ENCODE data around the gene SMAD7. TPM values are rescaled to one million over a fixed set of nuclear protein-coding genes. Genes with fewer than 3 reads are reported as not detected.

Gene SMAD7
- total and polyA plus RNA-seq, 2 donors (not counting 1 experiment from before 2014, with no cell fraction given): 6.1 to 16.3 TPM

- Histone ChIP-seq H3K27me3 (ENCODE audit: control insufficient read depth, insufficient read depth, low read length) (peaks cover under 1% of the 10 kb centered on the region), H3K9ac (ENCODE audit: insufficient read depth, low read length) (no peak overlapping the region), H3K4me3 (replicated peaks in 1 of 4; ENCODE audit: control extremely low read depth in 1 of 4, insufficient read depth in 1 of 4, low read depth in 3 of 4, low read length in 4 of 4) (no peak overlapping the region), H2AFZ (ENCODE audit: low read length) (no peak overlapping the region), H3K4me2 (ENCODE audit: extremely low read depth, insufficient read depth, low read length) (no peak overlapping the region), H3K27ac (ENCODE audit: insufficient read depth, low read length) (no peak overlapping the region), H4K20me1 (ENCODE audit: control insufficient read depth, extremely low read depth, insufficient read depth, low read length) (no peaks in the 10 kb centered on the region), H3K79me2 (ENCODE audit: control insufficient read depth, insufficient read depth, low read length) (no peaks in the 10 kb centered on the region), H3K9me3 (ENCODE audit: control insufficient read depth, insufficient read depth, low read depth, low read length) (no peaks in the 10 kb centered on the region), H3K36me3 (ENCODE audit: control insufficient read depth, insufficient read depth, low read length) (no peaks in the 10 kb centered on the region), H3K4me1 (ENCODE audit: control insufficient read depth, extremely low read depth, insufficient read depth, low read length) (no peaks in the 10 kb centered on the region)
- TF ChIP-seq EZH2 (IDR thresholded peaks at IDR 0.05; ENCODE audit: low read length, missing control alignments) (no peak), CTCF (conservative IDR thresholded peaks at IDR 0.05 in 1 of 2, IDR thresholded peaks at IDR 0.05 in 1 of 2; ENCODE audit: low read depth in 1 of 2, low read length in 2 of 2) (no peak)
- DNase-seq (ENCODE audit: low read depth in 2 of 2): peak in 1 of 2 donors; percentile 63
Observed at GRCh38 chr18:48963586-48964470, 13.1 kb upstream of the SMAD7 start.

- no peak overlapping the region for H2AFZ ChIP-seq (ENCODE audit: low read length)
- no peaks in the 10 kb centered on the region for H4K20me1 ChIP-seq (ENCODE audit: control insufficient read depth, extremely low read depth, insufficient read depth, low read length)
- no peak overlapping the region for H3K4me3 ChIP-seq (replicated peaks in 1 of 4; ENCODE audit: control extremely low read depth in 1 of 4, insufficient read depth in 1 of 4, low read depth in 3 of 4, low read length in 4 of 4)
- no peak for TF ChIP-seq EZH2 (IDR thresholded peaks at IDR 0.05; ENCODE audit: low read length, missing control alignments)
- TF ChIP-seq CTCF (conservative IDR thresholded peaks at IDR 0.05 in 1 of 2, IDR thresholded peaks at IDR 0.05 in 1 of 2; ENCODE audit: low read depth in 1 of 2, low read length in 2 of 2): peak; percentile 21 to 33
- H3K4me1 ChIP-seq (ENCODE audit: control insufficient read depth, extremely low read depth, insufficient read depth, low read length): no peaks in the 10 kb centered on the region
- H3K27me3 ChIP-seq (ENCODE audit: control insufficient read depth, insufficient read depth, low read length): no peaks in the 10 kb centered on the region
- H3K79me2 ChIP-seq (ENCODE audit: control insufficient read depth, insufficient read depth, low read length): no peaks in the 10 kb centered on the region
- no peak overlapping the region for H3K4me2 ChIP-seq (ENCODE audit: extremely low read depth, insufficient read depth, low read length)
- peak; percentile 48 to 82 for DNase-seq (ENCODE audit: low read depth in 2 of 2)
- H3K9ac ChIP-seq (ENCODE audit: insufficient read depth, low read length): no peak overlapping the region
- H3K36me3 ChIP-seq (ENCODE audit: control insufficient read depth, insufficient read depth, low read length): no peaks in the 10 kb centered on the region
- H3K9me3 ChIP-seq (ENCODE audit: control insufficient read depth, insufficient read depth, low read depth, low read length): no peaks in the 10 kb centered on the region
- no peak overlapping the region for H3K27ac ChIP-seq (ENCODE audit: insufficient read depth, low read length)
Observed at GRCh38 chr18:48962994-48963561, 12.3 kb upstream of the SMAD7 start.

GRCh38 chr18:48962252-48962993 is 11.7 kb upstream of the SMAD7 start:
- H2AFZ ChIP-seq (ENCODE audit: low read length): no peak overlapping the region
- H3K27ac ChIP-seq (ENCODE audit: insufficient read depth, low read length): no peak overlapping the region
- DNase-seq (ENCODE audit: low read depth in 2 of 2): no peak

More at GRCh38 chr18:48962252-48962993, 11.7 kb upstream of the SMAD7 start:
- Histone ChIP-seq H4K20me1 (ENCODE audit: control insufficient read depth, extremely low read depth, insufficient read depth, low read length) (no peaks in the 10 kb centered on the region), H3K9me3 (ENCODE audit: control insufficient read depth, insufficient read depth, low read depth, low read length) (no peaks in the 10 kb centered on the region), H3K36me3 (ENCODE audit: control insufficient read depth, insufficient read depth, low read length) (no peaks in the 10 kb centered on the region), H3K27me3 (ENCODE audit: control insufficient read depth, insufficient read depth, low read length) (no peaks in the 10 kb centered on the region), H3K79me2 (ENCODE audit: control insufficient read depth, insufficient read depth, low read length) (no peaks in the 10 kb centered on the region), H3K9ac (ENCODE audit: insufficient read depth, low read length) (no peak overlapping the region), H3K4me2 (ENCODE audit: extremely low read depth, insufficient read depth, low read length) (no peak overlapping the region), H3K4me3 (replicated peaks in 1 of 4; ENCODE audit: control extremely low read depth in 1 of 4, insufficient read depth in 1 of 4, low read depth in 3 of 4, low read length in 4 of 4) (no peak overlapping the region), H3K4me1 (ENCODE audit: control insufficient read depth, extremely low read depth, insufficient read depth, low read length) (no peaks in the 10 kb centered on the region)
- TF ChIP-seq EZH2 (IDR thresholded peaks at IDR 0.05; ENCODE audit: low read length, missing control alignments) (no peak), CTCF (conservative IDR thresholded peaks at IDR 0.05 in 1 of 2, IDR thresholded peaks at IDR 0.05 in 1 of 2; ENCODE audit: low read depth in 1 of 2, low read length in 2 of 2) (no peak)

Data from fibroblast of lung (primary cell).